Camera-type eye (tissue), 1 donor: Measurements from ENCODE around the gene CDC40. TPM values are rescaled to one million over a fixed set of nuclear protein-coding genes. Genes with fewer than 3 reads are reported as not detected.

ENCODE experiments used
- total RNA-seq: library from RNA; depleted of rRNA; stranded (reverse); fragments of >200 nt; gene quantifications from one replicate; pipeline ENCODE4 v1.2.3, GENCODE V29; 2014

Gene CDC40
- 41.9 TPM for total RNA-seq

DNA sequence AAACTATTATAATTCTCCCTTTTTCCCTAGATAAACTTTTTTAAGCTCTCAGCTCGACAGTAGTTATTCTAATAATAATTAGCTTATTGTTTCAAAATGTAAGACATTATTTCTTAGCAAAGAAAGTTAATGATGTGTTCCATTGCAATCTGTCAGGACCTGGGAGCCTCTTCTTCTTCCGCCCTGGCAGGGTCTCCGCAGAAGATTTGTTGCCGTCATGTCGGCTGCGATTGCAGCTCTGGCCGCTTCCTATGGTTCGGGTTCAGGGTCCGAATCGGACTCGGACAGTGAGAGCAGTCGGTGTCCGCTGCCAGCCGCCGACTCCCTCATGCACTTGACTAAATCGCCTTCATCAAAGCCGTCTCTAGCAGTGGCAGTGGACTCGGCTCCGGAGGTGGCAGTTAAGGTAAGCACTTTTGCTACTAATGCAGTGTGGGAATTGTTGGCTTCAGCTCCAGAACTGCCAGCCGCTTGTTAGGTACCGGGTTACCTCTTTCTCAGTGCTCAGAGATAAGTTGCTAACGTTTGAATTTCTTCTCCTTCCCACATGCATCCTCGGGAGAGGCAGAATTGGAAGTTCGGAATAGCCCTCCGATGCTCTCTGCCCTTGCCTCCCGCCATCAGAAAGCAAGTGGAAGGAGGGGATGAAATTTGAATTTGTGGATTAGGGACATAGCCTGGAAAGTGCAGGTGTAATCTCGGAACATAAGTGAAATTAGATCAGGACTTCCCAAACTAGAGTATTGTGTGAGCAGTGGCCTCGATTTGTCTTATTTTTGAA is at the start of gene CDC40:
CDC40 (plus strand) TSS at position 200 of the 781 bp plus-strand sequence; CDS start at position 218, 18 bp downstream.

GRCh38 chr6:110179406-110180227 is 610 bp upstream of the CDC40 start, which contains the start of gene WASF1:
Gene WASF1 (minus strand): TSS chr6:110179670. CDS start chr6:110127601, 52,069 bp downstream.

Other genes starting within 250 kb of the CDC40 start
- gene GPR6, start 202.1 kb upstream of the CDC40 start, total RNA-seq: not detected
- gene WASF1, start 757 bp upstream of the CDC40 start, total RNA-seq: 31.2 TPM
- 12.0 TPM for gene METTL24, start 177.9 kb downstream of the CDC40 start, total RNA-seq
- 0.16 TPM for gene DDO, start 235.1 kb downstream of the CDC40 start, total RNA-seq